NCI-H1092 treated with DMSO at 0.1 percent for 48 hours (cell line): ENCODE data around the gene REEP1.
A peak's percentile ranks its signal among the peaks of the same experiment; 100 is the strongest.
"Not testable (repeated sequence)": the region's sequence is repeated elsewhere in the genome, so short reads cannot be mapped to it uniquely, and the experiment has no call there.

Experiments
- DNase-seq: peaks from one replicate; lab custom pipeline; 2025; lab: John Stamatoyannopoulos, UW

REEP1 gene

DNA sequence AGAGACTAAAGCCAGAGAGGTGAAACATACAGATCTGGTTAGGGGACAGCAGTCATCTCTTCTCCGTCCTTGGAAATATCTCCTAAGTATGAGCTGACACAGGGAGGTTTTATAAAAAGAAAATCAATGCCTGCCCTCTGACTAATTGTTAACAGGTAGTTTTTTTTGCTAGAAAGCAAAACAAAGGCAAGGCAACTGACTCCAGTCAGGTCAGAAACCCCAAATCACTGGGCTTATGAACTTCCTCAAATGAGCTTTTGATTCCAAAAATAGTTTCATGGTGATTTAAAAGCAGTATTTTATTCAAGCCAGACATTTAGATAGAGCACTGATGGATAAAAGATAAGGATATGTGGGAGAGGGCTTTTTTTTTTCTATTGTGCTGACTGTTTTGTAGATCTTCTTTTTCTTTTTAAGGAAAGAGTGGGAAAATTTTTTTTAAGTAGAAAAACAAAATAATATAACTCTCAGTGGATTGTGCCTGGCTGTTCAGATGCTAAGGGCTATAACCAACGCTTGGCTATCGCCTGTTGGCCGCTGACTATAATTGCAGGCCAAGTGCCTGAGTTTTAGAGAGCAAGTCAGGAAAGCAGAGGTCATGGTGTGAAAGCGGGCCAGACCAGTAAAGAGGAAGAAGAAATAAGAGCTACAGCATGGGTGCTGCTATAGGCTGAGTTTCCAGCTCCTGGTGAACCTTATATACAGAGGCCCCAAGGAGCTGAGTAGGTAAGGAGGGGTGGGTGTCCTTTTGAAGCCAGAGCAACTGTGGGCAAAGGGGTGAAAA is 93.3 kb downstream of the REEP1 start:
- DNase-seq: no peak

DNA sequence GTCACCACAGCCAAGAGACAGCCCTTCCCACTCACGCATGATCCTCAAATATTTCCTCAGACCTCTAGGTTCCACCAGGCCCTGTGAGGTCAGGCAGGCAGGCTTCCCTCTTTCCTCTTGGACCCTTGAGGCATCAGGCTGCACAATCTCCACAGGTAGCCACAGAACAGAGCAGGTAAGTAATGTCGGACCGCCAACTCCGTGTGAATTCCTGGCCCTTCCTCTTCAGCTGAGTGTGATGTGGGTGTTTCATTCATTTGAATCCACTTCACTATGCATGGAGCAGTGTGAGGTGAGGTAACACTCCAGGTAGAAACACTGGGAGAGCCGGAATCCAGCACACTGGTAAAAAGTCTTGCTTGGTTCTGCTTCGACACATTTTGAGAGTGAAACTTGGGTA is 94.2 kb downstream of the REEP1 start:
- no peak for DNase-seq

DNA sequence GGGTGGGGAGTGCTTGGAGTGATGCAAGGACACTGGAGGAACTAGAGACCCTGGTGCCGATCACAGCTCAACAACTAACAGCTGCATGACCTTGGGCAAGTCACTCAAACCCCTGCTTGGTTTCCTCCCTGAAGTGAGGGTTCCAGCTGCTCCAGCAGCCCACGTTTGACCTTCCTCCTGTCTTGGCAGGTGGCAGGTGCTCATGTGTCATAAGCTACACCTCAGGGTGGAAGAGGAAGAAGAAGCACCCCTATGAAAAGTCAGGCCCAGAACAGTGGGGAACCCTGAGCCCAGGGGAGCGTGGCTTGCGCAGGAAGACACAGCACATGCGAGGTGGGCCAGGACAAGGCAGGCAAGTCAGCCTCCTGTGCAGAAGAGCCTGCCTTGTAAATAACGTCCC is 95.8 kb downstream of the REEP1 start:
- no peak for DNase-seq

DNA sequence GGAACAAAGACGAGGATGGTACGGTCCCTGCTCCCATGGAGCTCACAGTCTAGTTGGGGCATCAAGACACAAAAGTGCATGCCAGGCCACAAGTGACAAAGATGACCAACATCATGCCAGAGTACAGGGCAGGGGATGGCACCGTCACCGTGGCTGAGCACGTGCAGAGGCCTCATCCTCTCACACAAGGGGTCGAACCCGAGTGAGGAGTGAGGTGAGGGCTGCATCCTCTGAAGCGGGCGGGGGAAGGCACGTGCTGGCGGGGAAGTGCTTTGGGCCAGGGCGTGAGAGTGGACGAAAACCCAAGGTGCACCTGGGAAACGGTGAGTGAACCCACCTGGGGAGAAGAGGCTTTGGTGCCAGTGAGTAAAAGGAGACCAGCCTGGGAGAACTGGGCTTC is 97.2 kb downstream of the REEP1 start:
- DNase-seq: no peak

DNA sequence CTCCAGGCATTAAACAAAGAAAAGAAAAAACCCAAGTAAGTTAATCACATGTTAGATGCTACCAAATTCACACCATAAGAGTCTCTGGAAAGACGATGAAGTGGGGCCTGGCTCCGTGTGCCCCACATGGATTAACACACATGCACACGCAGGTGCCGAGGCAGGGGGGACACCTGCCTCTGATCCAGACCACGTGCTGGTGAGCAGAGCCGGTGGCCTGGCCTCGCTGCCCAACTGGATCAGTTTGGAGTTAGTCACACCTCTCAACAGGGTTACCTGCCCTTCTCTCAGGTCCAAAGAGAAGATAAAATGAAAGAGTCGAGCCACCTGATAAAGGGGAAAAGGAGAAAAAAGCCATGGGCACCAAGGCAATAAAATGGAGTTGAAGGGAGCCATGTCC is 97.7 kb downstream of the REEP1 start:
- no peak for DNase-seq

DNA sequence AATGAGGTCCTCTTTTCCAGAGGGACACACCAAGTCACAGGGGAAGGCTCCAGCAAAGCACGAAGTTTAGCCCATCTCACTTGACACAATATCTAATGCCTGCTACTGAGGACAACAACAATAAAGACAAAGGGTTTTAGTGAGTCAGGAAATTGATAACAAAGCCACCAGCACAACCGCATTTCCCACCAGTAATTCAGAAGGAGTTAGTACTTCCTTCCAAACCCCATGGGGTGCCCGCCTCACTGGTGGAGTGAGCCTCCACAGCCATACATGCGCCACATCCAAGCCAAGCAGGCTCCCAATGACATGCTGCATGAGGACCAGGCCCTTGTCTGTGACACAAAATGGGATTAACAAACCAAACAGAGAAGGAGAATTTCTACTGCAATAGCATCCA is 98.1 kb downstream of the REEP1 start:
- no peak for DNase-seq

DNA sequence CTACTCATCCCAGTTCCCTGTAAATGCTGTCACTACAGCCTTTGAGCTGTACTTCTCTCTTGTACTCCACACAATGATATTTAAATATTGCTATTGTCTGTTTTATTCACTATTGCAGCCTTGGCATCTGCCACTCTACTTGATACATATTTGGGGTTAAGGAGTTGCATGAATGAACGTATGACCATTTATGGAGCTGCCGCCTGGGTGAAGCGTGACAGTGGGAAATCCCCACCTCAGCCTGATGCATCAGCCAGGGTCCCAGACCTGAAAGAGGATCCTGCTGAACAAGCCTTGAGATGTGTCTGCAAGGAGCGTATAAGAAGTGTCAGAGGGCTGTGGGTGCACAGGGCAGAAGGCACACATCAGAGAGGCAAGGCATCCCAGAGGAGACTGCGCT is 99.1 kb downstream of the REEP1 start:
- DNase-seq: no peak

DNA sequence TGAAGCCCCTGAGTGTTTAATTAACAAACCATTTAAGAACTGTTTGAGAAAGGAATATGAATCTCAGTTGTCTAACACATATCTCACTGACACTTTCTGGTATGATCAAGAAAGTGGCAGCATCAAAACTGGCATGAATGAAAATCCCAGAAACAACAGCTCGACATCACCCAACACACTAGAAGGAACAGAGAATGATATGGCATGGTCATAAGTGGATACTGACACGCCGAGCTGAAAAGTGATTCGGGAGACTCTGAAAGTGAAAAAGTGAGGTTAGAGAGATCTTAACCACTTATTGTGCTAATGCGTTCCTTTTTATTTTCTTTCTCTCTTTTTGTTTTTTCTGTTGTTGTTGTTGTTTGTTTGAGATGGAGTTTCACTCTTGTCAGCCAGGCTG is 100.3 kb downstream of the REEP1 start:
- no peak for DNase-seq

DNA sequence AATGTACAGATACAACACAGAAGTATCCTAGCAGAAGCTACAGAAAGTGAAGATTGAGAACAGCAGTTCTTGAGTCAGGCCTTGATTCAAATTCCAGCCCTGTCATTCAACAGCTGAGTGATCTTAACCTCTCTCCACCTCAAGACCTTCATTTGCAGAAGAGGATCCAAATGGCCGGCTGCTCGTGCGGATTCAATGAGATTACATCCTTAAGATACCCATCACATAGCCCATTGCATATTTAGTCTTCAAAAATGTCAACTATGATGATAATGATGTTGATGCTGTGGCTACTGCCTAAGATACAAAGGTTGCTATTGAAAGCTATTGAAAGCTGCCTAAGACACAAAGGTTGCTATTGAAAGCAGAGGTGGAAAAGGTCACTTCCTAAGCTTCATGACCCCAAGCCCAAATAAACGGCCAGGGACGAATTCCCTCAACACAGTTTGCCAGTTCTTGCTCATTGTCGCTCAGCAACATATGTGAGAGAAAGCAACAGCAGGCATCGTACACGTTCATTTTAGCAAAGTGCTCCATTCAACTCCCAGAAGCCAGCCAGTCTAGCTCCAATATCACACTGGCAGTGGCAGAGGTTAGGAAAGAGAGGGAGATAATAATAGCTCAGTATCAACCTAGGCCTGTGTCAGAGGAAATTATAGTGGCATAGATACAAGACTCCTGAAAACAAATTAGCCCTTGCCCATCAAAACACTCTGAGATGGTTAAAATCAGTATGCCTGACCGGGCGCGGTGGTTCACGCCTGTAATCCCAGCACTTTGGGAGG is 102.0 kb downstream of the REEP1 start:
- no peak for DNase-seq

DNA sequence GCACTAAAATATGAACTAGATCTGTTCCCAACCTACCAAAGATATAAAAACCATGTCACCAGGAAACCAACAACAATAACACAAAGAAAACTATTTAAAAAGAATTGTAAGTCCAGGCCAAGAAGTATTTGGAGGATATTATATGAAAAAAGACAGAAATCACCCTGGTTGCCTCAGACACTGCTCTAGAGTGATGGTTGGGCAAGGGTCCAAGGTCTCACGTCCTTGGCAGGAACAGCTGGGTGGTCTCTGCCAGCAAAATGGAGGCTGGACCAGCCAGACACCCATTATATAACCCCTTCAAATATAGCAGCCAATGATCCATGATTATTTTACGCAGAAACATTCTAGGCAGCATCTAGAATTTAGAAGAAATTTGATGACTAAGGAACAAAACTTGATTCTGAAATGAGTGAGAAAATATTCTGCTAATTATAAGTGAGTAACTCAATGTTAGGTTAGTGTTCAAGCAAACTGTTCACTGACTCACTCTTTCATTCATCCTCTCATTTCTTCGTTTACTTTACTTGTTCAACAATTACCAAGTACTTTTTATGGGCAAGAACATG is 102.8 kb downstream of the REEP1 start:
- peak; percentile 13 for DNase-seq

DNA sequence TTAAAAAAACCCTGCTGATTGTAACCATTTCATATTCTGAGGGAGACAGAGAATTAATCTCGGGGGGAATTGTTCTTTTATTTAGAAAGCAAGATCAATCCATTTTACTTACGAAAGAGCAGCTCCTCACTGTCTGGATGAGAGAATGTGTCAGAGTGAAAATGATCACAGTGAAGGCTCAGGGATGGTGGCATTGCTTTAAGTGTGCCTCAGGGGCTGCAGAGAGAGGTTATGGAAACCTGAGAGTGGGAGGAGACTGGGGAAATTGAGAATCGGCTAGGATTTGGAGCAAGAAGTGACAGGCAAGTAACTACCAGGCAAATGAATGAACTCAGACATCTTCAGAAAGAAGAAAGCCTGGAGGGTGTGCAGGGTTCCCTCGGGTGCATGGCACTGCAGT is 104.0 kb downstream of the REEP1 start:
- no peak for DNase-seq

DNA sequence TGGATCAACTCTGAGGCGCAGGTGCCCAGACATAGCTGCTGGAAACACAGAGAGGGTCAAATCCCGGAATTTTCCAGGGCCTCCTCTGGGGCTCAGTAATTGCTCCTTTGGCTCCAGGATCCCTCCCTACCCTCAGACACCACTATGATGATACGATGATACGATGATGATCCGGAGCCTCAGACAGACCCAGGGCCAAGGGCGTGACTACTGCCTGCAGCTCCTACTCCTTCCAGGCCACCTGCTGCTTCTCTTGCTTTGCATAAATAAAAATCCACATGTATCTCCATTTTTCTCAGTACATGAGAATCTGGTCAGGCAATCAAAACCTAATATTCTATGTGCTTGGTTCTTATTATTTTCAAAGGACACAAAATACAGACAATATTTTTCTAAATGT is 104.5 kb downstream of the REEP1 start:
- DNase-seq: no peak

DNA sequence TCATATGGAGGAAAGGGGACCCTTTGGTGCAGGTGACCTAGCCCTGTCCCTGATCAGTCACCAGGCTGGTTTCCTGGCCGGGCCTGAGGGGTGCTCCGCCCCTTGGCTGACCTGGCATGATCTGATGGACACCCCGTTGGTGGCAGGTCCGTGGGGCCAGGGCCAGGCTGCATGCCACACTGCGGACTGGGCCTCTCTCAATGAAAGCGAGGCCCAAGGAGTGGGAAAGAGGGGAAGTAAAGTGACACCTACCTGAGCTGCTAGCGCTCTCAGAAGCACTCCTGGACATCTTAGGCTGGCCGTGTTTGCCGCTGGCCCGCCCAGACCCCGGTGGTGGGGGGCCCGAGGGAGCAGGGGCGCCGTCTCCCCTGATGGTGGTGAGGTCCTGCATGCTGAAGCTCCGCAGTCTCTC is 105.0 kb downstream of the REEP1 start:
- DNase-seq: no peak

DNA sequence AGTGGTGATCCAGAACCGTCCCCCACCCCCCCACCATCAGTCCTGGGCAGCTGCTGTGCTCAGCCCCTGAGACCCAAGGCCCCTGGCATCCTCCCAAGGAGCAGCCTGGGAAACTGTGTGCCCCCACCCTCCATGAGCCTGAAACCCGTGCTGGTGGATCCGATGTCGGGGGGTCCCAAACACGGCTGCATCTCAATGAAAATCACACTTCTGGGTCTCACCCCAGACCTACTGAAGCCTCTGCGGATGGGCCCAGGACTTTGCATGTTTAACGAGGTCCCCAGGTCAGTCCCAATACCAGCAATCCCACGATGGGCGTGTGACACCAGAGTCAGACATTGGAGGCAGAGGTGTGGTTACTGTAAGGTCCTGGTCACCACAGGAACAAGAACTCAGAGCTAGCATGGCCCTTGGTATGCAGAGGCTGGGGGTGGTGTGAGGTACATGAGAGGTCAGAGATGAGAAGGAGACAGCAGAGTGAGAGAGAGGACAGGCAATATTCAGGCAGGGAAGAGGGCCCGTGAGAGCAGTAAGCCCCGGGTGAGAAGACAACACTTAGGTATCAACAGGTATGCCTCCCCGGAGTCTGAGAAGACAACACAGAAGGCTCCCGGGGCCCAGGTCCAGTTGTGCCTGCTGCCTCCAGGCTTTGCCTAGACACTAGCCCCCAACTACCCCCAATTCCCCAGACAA is 105.6 kb downstream of the REEP1 start:
- no peak for DNase-seq

DNA sequence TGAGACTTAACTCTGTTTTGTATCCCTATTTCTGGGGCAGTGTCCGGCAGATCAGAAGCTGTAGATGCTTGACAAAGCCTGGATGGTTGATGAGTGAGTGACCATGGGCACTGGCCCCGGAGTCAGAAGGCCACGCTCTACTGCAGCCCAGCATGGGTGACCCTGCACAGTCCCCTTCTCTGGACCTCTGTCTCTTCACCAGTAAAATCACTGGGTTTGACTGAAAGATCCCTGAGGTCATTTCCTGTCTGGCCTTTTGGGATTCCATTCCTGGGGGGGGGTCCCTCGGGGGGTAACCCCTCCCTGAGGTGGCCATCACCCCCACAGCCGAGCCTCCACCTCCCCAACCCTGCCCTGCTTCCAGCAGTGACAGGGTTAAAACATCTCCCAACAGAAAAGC is 106.5 kb downstream of the REEP1 start:
- DNase-seq: no peak

DNA sequence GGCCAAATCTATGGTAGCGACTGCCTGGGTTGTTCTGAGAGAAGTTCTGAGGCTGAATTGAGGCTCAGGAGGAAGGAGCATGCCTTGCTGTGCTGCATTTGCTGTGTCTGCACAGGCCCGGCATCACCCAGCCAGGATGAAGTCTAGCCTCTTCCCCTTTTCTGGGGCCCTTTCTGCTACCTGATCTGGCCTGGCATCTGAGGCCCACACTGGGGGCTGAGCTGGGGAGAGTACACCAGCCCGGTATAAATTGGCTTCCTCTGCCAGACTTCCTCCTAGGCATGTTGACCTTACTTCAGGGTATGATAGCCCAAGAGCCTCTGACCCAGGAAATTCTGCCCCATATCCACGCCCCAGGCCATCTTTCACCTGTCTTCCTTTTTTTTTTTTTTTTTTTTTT is 108.2 kb downstream of the REEP1 start:
- DNase-seq: no peak

DNA sequence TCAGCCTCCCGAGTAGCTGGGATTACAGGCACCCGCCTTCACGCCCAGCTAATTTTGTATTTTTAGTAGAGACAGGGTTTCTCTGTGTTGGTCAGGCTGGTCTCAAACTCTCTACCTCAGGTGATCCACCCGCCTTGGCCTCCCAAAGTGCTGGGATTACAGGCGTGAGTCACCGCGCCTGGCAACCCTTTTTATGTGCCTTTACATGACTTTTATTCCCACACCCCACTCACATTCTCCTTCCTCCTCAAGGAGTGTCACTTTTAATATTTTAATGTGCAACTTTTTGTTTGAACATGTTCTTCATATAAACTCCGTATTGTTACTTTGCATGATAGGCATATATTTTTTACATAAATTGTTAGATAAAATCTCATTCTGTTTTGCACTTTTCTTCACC is 108.9 kb downstream of the REEP1 start:
- not testable (repeated sequence) for DNase-seq

DNA sequence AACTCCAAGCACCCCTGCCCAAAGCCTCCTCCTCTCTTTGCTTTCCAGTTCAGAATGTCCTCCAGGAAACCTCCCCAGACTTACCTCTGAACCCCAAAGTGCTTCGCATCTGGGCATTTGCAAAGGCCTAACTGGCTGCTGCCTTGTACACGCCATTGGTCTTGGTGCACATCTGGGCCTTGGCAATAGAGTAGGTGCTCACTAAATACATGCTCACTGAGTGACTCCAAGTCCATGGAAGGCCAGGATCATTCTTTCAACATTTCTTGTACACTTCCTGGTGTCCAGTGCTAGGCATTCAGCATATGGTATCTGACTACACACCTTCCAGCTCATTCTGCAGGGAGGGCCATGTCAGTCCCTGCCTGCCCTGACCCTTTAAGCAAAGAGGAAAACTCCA is 109.7 kb downstream of the REEP1 start:
- DNase-seq: no peak

DNA sequence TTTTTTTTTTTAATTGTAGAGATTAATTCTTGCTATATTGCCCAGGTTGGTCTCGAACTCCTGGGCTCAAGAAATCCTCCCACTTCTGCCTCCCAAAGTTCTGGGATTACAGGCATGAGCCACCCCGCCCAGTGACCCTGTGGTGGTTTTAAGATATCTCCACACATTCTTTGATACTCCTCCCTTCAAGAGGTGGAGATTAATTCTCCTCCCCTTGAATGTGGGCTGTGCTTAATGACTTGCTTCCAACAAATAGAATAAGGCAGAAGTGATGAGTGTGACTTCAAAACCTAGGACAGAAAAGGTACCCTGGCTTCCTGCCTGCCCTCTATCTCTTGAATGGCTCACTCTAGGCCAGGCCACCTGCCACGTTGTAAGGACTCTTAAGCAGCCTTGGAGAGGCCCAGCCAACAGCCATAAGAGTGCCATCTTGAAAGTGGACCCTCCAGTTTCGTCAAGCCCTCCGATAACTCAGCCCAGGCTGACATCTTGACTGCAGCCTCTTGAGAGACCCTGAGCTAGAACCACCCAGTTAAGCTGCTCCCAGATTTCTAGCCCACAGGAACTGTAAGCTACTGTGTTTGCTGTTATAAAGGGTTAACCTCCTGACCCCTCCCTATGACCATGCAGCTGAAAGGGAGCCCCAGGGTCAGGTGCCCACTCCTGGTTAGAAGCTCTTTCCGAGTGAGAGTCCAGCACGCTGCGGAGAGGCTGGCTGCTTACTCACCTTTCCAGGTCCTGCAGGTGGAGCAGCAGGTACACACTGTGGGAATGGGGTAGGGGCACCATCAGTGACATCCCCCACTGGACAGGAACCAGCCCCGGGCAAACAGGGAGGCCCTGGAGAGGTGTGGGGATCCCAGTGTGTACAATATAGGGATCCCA is 110.5 kb downstream of the REEP1 start:
- DNase-seq: no peak

DNA sequence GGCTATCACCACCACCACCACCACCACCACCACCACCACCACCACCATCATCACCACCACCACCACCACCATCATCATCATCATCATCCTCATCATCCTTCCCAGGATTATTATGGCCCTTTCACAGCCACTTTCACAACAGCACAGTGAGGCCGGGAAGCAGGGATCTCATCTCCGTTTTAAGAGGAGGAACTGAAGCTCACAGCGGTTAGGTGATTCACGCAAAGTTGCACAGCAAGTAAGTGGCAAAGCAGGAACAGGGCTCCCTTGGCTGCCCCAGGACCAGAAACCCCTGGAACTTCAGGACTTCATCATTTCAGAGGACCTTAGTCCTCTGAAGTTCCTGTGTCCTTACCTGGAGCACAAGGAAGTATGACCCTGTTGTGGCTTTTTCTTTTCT is 111.4 kb downstream of the REEP1 start:
- DNase-seq: no peak

DNA sequence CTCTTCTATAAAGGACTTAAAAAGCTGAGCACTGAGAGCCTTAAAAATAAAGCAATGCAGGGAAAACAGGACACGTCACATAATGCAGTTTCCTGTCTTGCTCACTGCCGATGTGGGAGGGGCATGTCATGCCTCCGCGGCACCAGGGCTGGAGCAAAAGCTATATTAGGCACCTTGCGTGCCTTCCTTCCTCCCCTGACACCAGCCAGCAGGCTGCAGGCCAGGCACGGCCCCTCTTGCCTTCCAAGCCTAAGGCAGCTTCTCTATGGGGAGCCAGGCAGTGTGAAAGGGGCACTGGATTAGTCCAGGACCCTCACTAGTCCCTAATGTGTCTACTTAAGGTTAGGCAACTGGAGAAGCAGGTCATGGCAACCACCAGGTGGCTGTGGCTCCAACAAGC is 111.8 kb downstream of the REEP1 start:
- no peak for DNase-seq
